Measurements from ENCODE around the gene PIP5K1B. TPM values are rescaled to one million over a fixed set of nuclear protein-coding genes. Genes with fewer than 3 reads are reported as not detected.

The PIP5K1B gene
- total and polyA plus RNA-seq, 4 donors = 0.09 to 30.9 (median 0.29) TPM

DNA sequence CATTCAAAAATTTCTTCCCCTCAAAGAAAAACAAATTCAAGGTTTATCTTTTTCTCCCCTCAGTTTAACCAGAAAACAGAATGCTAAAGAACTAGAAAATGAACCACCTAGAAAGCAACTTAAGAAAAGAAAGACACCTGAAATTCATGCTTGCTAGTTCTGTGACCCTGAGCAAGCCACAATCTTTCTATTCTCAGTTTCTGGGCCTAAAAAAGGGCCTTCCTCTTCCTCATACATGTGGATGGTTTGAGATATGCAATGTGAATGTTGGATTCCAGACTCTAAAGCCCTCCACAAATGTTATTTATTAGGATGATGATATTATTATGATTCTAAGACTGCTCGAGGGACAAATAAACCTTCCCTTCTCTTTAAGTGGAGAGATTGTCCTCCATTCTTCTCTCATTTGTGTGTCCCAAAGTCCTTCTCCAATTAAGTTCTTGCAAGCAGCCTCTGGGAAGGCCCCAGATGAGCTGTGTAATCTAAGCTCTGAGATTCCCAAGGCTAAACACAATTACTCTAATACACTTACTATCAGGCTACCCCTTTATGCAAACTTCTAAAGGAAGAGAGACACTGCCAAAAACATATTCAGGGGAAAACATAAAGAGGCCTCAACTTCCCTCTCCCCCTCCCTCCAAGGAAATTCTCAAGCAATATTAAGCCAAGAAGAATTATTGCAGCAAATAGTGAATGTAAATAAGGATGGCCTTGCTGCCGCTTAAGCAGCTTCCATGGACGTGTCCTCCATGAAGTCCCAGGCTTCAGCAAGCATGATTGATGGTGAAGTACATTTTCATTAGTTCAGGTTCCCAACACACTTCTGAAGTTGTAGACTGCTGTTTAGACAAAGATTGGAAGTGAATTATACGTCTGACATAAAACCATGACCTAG lies 228.6 kb downstream of the PIP5K1B start:
- no peak overlapping the region for H3K4me3 ChIP-seq (ENCODE audit: low read depth in 1 of 3, low read length in 3 of 3)
- H3K27ac ChIP-seq (ENCODE audit: low read depth in 1 of 2, low read length in 2 of 2) = no peak overlapping the region
- WGBS = 67% methylated on average over 4 of the region's 4 CpGs
- H3K4me1 ChIP-seq (ENCODE audit: control insufficient read depth in 4 of 4, insufficient read depth in 4 of 4, low read length in 3 of 4) = no peaks in the 10 kb centered on the region
- H3K9me3 ChIP-seq (ENCODE audit: control insufficient read depth in 4 of 4, low read length in 3 of 4) = no peaks in the 10 kb centered on the region
- no peak overlapping the region for H3K9ac ChIP-seq (ENCODE audit: low read depth in 1 of 2, low read length in 2 of 2)
- no peak for TF ChIP-seq HNF4G (IDR thresholded peaks at IDR 0.05)
- no peak for TF ChIP-seq NR2F2 (IDR thresholded peaks at IDR 0.05)
- TF ChIP-seq, protein P1, sequence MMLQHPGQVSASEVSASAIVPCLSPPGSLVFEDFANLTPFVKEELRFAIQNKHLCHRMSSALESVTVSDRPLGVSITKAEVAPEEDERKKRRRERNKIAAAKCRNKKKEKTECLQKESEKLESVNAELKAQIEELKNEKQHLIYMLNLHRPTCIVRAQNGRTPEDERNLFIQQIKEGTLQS (IDR thresholded peaks at IDR 0.05) = no peak
- TF ChIP-seq, protein P2, sequence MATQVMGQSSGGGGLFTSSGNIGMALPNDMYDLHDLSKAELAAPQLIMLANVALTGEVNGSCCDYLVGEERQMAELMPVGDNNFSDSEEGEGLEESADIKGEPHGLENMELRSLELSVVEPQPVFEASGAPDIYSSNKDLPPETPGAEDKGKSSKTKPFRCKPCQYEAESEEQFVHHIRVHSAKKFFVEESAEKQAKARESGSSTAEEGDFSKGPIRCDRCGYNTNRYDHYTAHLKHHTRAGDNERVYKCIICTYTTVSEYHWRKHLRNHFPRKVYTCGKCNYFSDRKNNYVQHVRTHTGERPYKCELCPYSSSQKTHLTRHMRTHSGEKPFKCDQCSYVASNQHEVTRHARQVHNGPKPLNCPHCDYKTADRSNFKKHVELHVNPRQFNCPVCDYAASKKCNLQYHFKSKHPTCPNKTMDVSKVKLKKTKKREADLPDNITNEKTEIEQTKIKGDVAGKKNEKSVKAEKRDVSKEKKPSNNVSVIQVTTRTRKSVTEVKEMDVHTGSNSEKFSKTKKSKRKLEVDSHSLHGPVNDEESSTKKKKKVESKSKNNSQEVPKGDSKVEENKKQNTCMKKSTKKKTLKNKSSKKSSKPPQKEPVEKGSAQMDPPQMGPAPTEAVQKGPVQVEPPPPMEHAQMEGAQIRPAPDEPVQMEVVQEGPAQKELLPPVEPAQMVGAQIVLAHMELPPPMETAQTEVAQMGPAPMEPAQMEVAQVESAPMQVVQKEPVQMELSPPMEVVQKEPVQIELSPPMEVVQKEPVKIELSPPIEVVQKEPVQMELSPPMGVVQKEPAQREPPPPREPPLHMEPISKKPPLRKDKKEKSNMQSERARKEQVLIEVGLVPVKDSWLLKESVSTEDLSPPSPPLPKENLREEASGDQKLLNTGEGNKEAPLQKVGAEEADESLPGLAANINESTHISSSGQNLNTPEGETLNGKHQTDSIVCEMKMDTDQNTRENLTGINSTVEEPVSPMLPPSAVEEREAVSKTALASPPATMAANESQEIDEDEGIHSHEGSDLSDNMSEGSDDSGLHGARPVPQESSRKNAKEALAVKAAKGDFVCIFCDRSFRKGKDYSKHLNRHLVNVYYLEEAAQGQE (IDR thresholded peaks at IDR 0.05) = no peak
- TF ChIP-seq, protein P3, sequence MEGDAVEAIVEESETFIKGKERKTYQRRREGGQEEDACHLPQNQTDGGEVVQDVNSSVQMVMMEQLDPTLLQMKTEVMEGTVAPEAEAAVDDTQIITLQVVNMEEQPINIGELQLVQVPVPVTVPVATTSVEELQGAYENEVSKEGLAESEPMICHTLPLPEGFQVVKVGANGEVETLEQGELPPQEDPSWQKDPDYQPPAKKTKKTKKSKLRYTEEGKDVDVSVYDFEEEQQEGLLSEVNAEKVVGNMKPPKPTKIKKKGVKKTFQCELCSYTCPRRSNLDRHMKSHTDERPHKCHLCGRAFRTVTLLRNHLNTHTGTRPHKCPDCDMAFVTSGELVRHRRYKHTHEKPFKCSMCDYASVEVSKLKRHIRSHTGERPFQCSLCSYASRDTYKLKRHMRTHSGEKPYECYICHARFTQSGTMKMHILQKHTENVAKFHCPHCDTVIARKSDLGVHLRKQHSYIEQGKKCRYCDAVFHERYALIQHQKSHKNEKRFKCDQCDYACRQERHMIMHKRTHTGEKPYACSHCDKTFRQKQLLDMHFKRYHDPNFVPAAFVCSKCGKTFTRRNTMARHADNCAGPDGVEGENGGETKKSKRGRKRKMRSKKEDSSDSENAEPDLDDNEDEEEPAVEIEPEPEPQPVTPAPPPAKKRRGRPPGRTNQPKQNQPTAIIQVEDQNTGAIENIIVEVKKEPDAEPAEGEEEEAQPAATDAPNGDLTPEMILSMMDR (IDR thresholded peaks at IDR 0.05; ENCODE audit: low read depth, low read length, missing input control) = no peak
- no peak for TF ChIP-seq FOXA1 (IDR thresholded peaks at IDR 0.05)
- TF ChIP-seq GABPA (IDR thresholded peaks at IDR 0.05 in 1 of 2, conservative IDR thresholded peaks at IDR 0.05 in 1 of 2) = no peak
- no peak for TF ChIP-seq JUND (IDR thresholded peaks at IDR 0.05)
- TF ChIP-seq HNF4A (conservative IDR thresholded peaks at IDR 0.05) = no peak
- no peak for TF ChIP-seq YY1 (IDR thresholded peaks at IDR 0.05)
- TF ChIP-seq TAF1 (conservative IDR thresholded peaks at IDR 0.05) = no peak
- TF ChIP-seq SP1 (IDR thresholded peaks at IDR 0.05) = no peak
- no peak for TF ChIP-seq FOXA2 (IDR thresholded peaks at IDR 0.05)
- TF ChIP-seq RXRA (IDR thresholded peaks at IDR 0.05) = no peak
- DNase-seq (ENCODE audit: low spot score) = no peak
- peaks cover 0 to 6% (median 2%) of the 10 kb centered on the region in 4 donors for H3K27me3 ChIP-seq (ENCODE audit: control insufficient read depth in 4 of 4, insufficient read depth in 4 of 4, low read length in 3 of 4)
- H3K36me3 ChIP-seq (ENCODE audit: control insufficient read depth in 4 of 4, insufficient read depth in 3 of 4, low read depth in 1 of 4, low read length in 3 of 4) = no peaks in the 10 kb centered on the region

DNA sequence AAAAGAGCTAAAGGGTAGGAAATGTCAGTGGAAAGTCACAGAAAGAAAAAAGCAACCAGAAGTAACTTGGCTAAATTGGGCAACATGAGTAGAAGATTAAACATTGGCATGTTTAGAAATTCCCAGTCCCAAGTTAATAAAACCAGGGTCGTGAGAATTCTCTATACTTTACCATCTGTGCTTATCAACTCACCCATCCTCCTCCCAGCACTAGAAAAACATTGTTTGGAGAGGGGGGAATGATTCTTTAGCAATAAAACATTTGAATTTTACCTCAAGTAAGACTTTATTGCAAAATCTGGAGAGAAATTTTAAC lies 229.2 kb downstream of the PIP5K1B start:
- H3K27ac ChIP-seq (ENCODE audit: low read depth in 1 of 2, low read length in 2 of 2) = no peak overlapping the region
- 40% methylated on average over 1 of the region's 1 CpG for WGBS
- DNase-seq (ENCODE audit: low spot score) = no peak

More for the DNA sequence above, 229.2 kb downstream of the PIP5K1B start:
- TF ChIP-seq SP1 (IDR thresholded peaks at IDR 0.05) (no peak), RAD21 (IDR thresholded peaks at IDR 0.05) (no peak), NR2F2 (IDR thresholded peaks at IDR 0.05) (no peak), GABPA (IDR thresholded peaks at IDR 0.05 in 1 of 2, conservative IDR thresholded peaks at IDR 0.05 in 1 of 2) (no peak), EGR1 (IDR thresholded peaks at IDR 0.05; ENCODE audit: low read depth in 2 of 2) (no peak), HNF4A (conservative IDR thresholded peaks at IDR 0.05) (no peak)
- TF ChIP-seq, protein P1 (IDR thresholded peaks at IDR 0.05) = no peak
- TF ChIP-seq, protein P4, sequence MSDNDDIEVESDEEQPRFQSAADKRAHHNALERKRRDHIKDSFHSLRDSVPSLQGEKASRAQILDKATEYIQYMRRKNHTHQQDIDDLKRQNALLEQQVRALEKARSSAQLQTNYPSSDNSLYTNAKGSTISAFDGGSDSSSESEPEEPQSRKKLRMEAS (IDR thresholded peaks at IDR 0.05) = no peak
- TF ChIP-seq, protein P5, sequence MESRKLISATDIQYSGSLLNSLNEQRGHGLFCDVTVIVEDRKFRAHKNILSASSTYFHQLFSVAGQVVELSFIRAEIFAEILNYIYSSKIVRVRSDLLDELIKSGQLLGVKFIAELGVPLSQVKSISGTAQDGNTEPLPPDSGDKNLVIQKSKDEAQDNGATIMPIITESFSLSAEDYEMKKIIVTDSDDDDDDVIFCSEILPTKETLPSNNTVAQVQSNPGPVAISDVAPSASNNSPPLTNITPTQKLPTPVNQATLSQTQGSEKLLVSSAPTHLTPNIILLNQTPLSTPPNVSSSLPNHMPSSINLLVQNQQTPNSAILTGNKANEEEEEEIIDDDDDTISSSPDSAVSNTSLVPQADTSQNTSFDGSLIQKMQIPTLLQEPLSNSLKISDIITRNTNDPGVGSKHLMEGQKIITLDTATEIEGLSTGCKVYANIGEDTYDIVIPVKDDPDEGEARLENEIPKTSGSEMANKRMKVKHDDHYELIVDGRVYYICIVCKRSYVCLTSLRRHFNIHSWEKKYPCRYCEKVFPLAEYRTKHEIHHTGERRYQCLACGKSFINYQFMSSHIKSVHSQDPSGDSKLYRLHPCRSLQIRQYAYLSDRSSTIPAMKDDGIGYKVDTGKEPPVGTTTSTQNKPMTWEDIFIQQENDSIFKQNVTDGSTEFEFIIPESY (IDR thresholded peaks at IDR 0.05) = no peak
- H3K4me3 ChIP-seq (ENCODE audit: low read depth in 1 of 3, low read length in 3 of 3) = no peak overlapping the region
- peaks cover 0 to 9% (median 2%) of the 10 kb centered on the region in 4 donors for H3K27me3 ChIP-seq (ENCODE audit: control insufficient read depth in 4 of 4, insufficient read depth in 4 of 4, low read length in 3 of 4)
- no peaks in the 10 kb centered on the region for H3K36me3 ChIP-seq (ENCODE audit: control insufficient read depth in 4 of 4, insufficient read depth in 3 of 4, low read depth in 1 of 4, low read length in 3 of 4)
- H3K4me1 ChIP-seq (ENCODE audit: control insufficient read depth in 4 of 4, insufficient read depth in 4 of 4, low read length in 3 of 4) = no peaks in the 10 kb centered on the region
- H3K9me3 ChIP-seq (ENCODE audit: control insufficient read depth in 4 of 4, low read length in 3 of 4) = no peaks in the 10 kb centered on the region
- H3K9ac ChIP-seq (ENCODE audit: low read depth in 1 of 2, low read length in 2 of 2) = no peak overlapping the region
